Stimulated activated CD4-positive, alpha-beta T cell treated with anti-CD3 and anti-CD28 coated beads, Interleukin-1b, Interleukin-23, amount 100 ng/mL, for 4 hours (primary cell): Measurements from ENCODE around the gene NMNAT2.
"Not testable (repeated sequence)": the region's sequence is repeated elsewhere in the genome, so short reads cannot be mapped to it uniquely, and the experiment has no call there.

Source experiments
- DNase-seq, 2 donors: peaks; one replicate each; pipeline ENCODE4 v3.0.0-alpha.2; 2020; ENCODE audit warnings: low read depth in 2 of 2

Gene NMNAT2

GRCh38 chr1:183285746-183286145 lies 132.4 kb downstream of the NMNAT2 start:
- DNase-seq = no peak

GRCh38 chr1:183285256-183285655 lies 132.9 kb downstream of the NMNAT2 start:
- no peak for DNase-seq

GRCh38 chr1:183284086-183284485 lies 134.1 kb downstream of the NMNAT2 start:
- no peak for DNase-seq

- DNase-seq = no peak
Observed at GRCh38 chr1:183283286-183283685, 134.9 kb downstream of the NMNAT2 start.

GRCh38 chr1:183282101-183282855 lies 135.9 kb downstream of the NMNAT2 start:
- no peak for DNase-seq

- peak; percentile 58 to 65 for DNase-seq
Observed at GRCh38 chr1:183281553-183282091, 136.6 kb downstream of the NMNAT2 start.

GRCh38 chr1:183281039-183281438 lies 137.1 kb downstream of the NMNAT2 start:
- no peak for DNase-seq

- no peak for DNase-seq
Observed at GRCh38 chr1:183279835-183280234, 138.3 kb downstream of the NMNAT2 start.

GRCh38 chr1:183278739-183279591 lies 139.2 kb downstream of the NMNAT2 start:
- no peak for DNase-seq

- no peak for DNase-seq
Observed at GRCh38 chr1:183277821-183278738, 140.1 kb downstream of the NMNAT2 start.

GRCh38 chr1:183276386-183277080 lies 141.6 kb downstream of the NMNAT2 start:
- DNase-seq = no peak

- DNase-seq = no peak
Observed at GRCh38 chr1:183275322-183275721, 142.9 kb downstream of the NMNAT2 start.

- no peak for DNase-seq
Observed at GRCh38 chr1:183274836-183275235, 143.3 kb downstream of the NMNAT2 start.

- not testable (repeated sequence) for DNase-seq
Observed at GRCh38 chr1:183273984-183274383, 144.2 kb downstream of the NMNAT2 start.

- DNase-seq = no peak
Observed at GRCh38 chr1:183273300-183273699, 144.9 kb downstream of the NMNAT2 start.

GRCh38 chr1:183272390-183272848 lies 145.8 kb downstream of the NMNAT2 start:
- DNase-seq = no peak

- no peak for DNase-seq
Observed at GRCh38 chr1:183270541-183271141, 147.5 kb downstream of the NMNAT2 start.

- no peak for DNase-seq
Observed at GRCh38 chr1:183267646-183268431, 150.3 kb downstream of the NMNAT2 start.

GRCh38 chr1:183263886-183264602 lies 154.1 kb downstream of the NMNAT2 start:
- no peak for DNase-seq
